ENCODE data around the gene AK8.

- TF ChIP-seq, protein P1, sequence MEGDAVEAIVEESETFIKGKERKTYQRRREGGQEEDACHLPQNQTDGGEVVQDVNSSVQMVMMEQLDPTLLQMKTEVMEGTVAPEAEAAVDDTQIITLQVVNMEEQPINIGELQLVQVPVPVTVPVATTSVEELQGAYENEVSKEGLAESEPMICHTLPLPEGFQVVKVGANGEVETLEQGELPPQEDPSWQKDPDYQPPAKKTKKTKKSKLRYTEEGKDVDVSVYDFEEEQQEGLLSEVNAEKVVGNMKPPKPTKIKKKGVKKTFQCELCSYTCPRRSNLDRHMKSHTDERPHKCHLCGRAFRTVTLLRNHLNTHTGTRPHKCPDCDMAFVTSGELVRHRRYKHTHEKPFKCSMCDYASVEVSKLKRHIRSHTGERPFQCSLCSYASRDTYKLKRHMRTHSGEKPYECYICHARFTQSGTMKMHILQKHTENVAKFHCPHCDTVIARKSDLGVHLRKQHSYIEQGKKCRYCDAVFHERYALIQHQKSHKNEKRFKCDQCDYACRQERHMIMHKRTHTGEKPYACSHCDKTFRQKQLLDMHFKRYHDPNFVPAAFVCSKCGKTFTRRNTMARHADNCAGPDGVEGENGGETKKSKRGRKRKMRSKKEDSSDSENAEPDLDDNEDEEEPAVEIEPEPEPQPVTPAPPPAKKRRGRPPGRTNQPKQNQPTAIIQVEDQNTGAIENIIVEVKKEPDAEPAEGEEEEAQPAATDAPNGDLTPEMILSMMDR (IDR thresholded peaks at IDR 0.05; ENCODE audit: poor library complexity), result no peak
- no peak for TF ChIP-seq EZH2 (IDR thresholded peaks at IDR 0.05; ENCODE audit: borderline replicate concordance)
- TF ChIP-seq EZH2phosphoT487 (IDR thresholded peaks at IDR 0.05; ENCODE audit: low read depth, severe bottlenecking, unreplicated experiment), result no peak
Observed at GRCh38 chr9:132914924-132915323, 36.8 kb upstream of the AK8 start.
